HG02981 (cell line): Measurements from ENCODE around the gene METTL21A.
"Not testable (repeated sequence)": the region's sequence is repeated elsewhere in the genome, so short reads cannot be mapped to it uniquely, and the experiment has no call there.

ENCODE experiments used
- ATAC-seq: cut with Tn5 transposase; IDR thresholded peaks from one replicate; pipeline ENCODE4 v1.9.1; 2021; ENCODE audit warnings: mild to moderate bottlenecking, moderate library complexity; ENCODE audit not compliant: unreplicated experiment

The METTL21A gene

DNA sequence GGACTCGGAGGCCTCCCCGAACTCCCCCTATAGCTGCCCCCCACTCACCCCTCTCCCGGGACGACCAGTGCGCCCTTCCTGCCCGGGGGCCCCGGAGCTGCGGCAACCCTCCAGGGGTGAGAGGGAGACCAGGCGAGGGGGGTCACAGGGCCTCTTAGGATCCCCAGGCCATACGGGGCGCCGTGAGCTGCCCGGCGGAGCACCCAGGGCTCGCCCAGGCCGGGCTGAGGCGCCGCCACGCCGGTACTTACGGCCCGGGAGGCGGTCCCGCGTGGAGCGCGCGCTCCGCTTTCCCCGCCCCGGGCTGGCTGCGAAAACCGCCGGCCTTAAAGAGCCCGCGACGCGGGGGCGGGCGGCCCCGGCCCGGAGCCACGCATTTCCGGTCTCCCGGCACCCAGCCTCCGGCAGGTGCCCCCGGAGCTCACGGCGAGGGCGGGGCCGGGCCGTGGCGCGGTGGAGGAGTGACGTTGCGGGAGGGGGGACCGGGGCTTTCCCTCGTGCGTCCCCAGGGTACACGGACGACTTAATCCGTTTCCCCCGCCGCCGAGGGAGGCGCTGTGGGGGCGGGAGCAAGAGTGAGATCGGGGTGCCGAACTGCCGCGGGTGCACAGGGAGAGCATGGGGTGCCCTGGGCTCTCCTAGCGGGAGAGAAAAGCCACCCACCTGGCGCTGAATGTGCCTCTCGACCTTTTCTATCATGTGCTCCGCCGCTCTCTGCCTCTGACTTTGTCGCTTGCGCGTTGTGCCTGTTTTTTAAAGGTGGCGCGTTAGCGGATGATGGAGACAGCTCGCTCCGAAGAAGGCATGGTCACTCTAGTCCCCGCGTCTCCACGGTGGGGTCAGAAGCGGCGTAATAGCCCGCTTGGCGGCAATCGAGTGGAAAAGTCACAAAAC lies at the start of gene METTL21A:
TSS of gene METTL21A (minus strand) at position 381 of the 894 bp plus-strand sequence. CDS start 1,019 bp downstream, outside the sequence.
- ATAC-seq, result peak; percentile 58

DNA sequence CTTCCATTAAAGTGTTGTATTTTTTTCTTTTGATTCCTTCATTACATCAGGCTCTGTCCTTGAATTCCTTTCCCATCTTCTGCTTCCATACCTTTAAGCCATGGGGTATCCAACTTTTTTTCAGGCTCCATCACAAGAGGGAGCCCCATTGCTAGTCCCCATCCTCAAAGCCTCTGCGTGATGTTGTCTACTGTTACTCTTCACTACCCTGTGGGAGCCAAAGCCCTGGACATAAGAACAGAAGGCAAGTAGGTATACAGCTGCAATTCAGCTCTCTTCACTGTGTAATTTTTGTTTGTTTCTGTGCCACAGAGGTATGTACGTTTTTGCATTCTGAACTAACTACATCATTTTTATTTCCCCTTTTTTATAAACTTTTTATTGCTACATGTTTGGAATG lies 49.6 kb upstream of the METTL21A start:
- ATAC-seq, result no peak

DNA sequence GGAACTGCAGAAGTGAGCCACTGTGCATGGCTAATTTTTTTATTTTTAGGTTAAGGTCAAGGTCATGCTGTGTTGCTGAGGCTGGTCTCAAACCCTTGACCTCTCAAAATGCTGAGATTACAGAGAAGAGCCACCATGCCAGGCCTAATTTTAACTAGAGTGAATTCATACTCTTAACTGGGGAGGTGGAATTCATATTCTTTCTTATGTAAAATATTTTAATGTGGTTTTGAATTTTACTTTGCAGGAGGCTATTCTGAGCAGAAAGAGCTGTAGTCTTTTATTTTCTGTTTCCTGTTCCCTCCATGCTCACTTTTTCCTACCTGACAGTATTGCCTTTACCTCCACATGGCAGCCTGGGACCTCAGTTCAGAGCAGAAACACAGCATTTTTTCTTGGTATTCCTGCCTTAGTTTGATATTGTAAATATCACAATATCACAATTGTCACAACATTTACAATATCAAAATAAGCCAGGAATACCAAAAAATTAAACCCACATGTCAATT lies 49.1 kb upstream of the METTL21A start:
- ATAC-seq, result no peak

DNA sequence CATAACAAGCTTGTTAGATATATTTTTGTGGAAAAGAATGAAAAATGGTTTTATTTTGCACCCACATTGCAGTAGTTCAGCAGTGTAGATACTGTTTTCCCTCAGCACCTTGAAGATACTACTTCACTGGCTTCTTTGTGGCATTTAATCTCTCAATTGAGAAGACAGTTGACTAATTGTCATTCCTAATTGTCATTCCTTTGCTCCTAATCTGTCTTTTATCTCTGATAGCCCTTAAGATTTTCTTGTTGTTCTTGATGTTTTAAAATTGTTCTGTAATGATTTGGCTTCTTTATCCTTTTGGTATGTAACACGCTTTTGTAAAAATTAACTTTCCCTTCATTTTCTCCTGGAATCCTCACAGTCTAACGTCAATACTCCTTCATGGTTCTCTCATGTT lies 48.2 kb upstream of the METTL21A start:
- no peak for ATAC-seq

DNA sequence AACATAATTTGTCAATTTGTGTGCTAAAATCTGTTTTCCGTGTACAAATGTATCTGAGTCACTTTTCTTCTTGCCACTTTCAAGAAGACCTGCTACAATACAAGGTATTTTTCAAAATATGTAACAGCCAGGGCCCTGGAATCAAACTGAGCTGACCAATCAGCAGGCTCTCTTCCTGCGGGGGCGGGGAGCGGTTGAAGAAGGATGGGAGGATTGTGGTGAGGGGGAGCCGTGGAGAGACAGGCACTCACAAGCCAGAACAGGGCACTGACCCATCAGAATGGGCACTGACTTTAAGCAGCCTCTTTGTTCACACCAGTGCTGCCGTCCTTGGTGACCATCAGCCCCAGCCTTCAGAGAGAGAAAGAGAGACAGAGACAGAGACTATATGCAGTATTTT lies 45.7 kb upstream of the METTL21A start:
- ATAC-seq, result no peak

DNA sequence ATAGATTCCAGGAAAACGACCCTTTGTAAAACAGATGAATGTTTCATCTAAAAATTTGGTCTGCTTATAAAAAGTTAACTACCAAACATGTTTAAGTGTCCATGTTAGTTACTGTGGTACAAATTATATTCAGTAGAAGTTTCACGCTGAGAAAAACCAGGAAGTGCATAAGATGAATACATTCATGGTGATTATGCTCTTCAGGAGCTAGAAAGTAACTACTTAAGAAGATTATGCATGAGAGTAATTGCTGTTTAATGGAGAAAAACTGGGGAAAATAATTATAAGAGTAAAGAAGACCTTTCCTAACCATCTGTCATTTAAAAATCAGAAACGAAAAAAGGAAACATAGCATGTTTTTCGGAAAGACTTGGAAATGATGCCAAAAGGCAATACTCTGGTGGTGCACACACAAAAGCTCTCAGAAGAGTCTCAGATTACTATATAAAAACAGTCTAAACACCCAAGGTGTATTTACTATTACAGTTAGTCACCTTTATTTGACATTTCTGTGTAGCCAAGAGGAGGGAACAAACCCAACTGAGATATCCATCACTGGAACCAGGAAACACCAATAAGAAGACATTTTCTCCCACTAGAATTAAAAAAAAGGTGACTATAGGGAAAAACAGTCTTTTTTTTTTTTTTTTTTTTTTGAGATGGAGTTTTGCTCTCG lies 38.8 kb upstream of the METTL21A start:
- no peak for ATAC-seq

DNA sequence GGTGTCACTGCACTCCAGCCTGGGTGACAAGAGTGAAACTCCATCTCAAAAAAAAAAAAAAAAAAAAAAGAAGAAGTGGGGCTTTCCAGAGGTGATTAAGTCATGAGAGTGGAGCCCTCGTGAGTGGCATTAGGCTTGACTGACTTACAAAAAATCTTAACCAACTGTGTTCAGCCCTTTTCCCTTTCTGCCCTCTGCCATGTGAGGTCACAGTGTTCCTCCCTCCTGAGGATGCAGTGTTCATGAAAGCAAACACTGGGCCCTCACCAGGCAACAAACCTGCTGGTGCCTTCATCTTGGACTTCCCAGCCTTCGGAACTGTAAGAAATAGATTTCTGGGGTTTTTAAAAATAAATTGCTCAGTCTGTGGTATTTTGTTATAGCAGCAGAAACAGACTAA lies 37.0 kb upstream of the METTL21A start:
- ATAC-seq, result peak; percentile 94

DNA sequence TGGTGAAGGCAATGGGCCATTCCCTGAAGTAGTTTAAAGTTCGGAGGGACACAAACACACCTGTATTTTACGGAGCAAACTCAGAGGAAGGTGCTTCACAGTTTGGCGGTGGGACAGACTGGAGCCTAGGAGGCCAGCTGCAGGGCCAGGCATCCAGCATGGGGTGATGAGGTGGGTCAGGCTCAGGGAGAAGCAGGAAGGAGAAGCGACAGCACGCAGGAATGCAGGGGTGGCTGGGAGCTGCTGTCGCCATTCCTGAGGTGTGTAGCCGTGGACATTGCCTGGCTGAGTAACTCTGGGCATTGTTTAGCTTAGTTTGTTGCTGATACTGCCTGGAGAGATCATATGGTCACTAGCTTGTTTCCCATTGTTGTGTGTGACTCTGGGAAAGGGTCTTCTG lies 35.8 kb upstream of the METTL21A start:
- no peak for ATAC-seq

DNA sequence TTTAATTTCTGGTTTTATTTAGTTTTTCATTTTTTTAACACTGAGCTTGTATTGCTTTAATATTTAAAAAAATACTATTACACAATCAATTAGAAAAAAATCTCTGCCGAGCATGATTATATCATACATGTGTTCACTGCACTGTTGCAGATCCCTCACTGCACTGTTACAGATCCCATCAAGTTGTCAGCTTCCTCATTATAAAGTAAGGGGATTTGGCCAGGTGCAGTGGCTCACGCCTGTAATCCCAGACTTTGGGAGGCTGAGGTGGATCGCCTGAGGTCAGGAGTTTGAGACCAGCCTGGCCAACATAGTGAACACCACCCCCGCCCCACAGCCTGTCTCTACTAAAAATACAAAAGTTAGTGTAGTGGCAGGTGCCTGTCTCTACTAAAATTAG lies 33.0 kb upstream of the METTL21A start:
- ATAC-seq, result no peak

DNA sequence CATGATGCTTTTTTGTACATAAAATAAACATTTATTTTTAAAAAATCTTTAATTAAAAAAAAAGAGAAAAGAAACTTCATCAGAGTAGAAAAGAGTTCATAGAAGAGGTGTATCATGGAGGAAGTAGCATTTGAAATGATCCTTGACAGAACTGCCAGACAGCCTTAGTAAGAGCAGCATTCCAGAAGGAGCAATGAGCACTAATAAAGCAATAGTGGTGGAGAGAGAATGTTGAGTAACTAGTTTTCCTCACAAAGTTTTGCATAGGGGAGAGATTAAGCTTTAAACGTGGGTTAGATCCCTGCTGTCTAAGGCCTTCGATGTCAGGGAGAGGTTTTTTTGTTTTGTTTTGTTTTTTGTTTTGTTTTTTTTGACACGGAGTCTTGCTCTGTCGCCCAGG lies 29.8 kb upstream of the METTL21A start:
- no peak for ATAC-seq

DNA sequence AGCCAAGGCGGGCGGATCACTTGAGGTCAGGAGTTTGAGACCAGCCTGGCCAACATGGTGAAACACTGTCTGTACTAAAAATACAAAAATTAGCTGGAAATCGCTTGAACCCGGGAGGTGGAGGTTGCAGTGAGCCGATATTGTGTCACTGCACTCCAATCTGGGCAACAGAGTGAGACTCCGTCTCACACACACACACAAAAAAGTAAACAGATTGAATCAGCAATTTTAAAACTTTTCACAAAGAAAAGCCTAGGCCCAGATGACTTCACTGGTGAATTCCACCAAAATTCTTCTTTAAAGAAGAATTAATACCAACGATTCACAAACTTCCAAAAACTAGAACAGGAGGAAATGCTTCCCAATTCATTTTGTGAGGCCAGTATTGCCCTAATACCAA lies 21.4 kb upstream of the METTL21A start:
- ATAC-seq, result not testable (repeated sequence)

DNA sequence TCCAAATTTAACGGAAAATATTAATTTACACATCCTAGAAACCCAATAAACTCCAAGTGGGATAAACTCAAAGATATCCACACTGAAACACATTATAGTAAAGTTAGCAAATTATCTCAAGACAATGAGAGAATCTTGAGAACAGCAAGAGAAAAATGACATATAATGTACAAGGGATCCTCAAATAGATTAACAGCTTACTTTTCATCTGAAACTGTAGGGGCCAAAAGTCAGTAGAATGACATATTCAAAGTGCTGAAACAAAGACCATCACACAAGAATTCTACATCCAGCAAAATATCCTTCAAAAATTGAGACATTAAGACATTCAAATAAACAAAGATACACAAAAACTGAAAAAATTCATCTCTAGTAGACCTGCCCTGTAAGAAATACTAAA lies 18.7 kb upstream of the METTL21A start:
- no peak for ATAC-seq

DNA sequence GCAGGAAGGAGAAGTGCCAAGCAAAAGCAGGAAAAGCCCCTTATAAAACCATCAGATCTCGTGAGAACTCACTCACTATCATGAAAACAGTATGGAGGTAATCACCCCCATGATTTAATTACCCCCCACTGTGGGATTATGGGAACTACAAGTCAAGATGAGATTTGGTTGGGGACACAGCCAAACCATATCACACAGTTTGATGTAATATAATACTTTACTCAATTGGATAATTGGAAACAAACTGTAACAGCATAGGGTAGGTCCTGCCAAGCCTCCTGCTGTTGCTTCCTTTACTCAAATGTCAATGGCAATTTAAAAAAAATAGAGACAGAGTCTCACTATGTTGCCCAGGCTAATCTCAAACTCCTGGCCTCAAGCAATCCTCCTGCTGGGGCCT lies 15.5 kb upstream of the METTL21A start:
- ATAC-seq, result no peak

DNA sequence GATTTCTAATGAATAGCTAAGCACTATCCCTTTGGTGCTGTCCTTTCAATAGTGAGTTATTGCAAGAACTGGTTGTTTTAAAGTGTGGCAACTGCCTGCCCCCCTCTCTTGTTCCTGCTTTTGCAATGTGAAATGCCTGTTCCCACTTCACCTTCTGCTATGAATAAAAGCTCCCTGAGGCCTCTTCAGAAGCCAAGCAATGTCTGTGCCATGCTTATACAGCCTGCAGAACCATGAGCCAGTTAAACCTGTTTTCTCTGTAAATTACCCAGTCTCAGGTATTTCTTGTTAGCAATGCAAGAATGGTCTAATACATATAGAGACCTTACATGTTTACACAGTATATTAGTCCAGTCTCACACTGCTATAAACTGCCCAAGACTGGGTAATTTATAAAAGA lies 15.0 kb upstream of the METTL21A start:
- ATAC-seq, result no peak

DNA sequence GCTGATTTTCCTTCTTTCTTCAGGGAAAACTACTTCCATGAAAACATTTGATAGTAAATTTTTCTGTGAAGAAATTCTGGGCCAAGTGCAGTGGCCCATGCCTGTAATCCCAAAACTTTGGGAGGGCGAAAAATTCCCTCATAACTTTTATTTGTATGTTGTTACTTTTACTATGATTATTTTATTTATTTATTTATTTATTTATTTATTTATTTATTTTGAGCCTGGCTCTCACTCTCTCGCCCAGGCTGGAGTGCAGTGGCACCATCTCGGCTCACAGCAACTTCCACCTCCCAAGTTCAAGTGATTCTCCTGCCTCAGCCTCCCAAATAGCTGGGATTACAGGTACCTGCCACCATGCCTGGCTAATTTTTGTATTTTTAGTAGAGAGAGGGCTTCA lies 14.1 kb upstream of the METTL21A start:
- ATAC-seq, result not testable (repeated sequence)

DNA sequence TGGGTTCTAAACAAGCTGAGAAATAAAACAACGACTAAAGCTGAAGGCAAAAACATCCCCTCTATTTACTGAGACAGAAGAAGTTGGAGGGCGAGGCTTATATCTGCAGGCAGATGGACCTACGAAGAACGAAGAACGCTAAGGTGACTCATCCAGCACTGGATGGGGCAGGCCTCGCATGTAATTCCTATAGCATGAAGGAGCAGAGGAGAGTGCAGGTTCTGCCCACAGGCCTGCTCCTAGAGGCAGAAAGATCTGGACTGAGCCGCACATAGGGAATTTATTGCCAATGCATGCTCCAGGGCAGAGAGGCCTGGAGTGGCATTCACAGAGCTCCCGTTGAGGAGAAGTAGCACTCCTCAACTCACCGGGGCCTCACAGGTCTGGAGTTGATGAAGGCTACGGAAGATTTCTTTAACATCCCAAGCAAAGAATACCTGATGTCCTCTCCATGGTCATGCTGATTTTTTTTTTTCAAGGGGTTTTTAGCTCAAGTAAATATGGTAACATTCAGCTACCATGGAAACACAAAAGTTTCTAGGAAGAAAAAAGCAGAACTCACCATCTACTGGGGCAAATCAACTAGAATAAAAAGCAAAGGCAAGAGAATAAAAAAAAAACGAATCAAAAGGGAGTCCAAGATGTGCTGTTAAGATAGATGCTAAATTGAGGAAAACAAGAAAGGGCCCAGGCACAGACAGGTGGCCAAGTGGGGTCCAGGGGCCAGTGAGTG lies 10.4 kb upstream of the METTL21A start:
- ATAC-seq, result no peak

DNA sequence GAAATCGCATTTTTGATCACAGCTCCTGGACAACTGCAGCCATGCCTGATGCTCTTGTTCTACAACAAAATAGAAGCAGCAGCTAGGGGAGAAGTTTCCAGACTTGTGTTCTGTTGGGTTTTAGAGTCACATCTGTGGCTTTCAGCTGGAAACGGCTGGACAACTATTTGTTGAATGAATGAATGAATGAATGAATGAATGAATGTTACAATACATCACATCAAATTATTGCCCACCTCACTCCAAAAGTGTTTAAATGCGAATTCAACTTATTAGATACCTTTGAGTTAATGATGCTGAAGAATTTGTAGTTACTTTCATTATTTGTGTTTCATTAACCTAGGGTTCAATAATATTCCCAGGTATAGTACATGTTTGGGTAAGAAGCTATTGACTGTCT lies 8.5 kb upstream of the METTL21A start:
- ATAC-seq, result no peak

DNA sequence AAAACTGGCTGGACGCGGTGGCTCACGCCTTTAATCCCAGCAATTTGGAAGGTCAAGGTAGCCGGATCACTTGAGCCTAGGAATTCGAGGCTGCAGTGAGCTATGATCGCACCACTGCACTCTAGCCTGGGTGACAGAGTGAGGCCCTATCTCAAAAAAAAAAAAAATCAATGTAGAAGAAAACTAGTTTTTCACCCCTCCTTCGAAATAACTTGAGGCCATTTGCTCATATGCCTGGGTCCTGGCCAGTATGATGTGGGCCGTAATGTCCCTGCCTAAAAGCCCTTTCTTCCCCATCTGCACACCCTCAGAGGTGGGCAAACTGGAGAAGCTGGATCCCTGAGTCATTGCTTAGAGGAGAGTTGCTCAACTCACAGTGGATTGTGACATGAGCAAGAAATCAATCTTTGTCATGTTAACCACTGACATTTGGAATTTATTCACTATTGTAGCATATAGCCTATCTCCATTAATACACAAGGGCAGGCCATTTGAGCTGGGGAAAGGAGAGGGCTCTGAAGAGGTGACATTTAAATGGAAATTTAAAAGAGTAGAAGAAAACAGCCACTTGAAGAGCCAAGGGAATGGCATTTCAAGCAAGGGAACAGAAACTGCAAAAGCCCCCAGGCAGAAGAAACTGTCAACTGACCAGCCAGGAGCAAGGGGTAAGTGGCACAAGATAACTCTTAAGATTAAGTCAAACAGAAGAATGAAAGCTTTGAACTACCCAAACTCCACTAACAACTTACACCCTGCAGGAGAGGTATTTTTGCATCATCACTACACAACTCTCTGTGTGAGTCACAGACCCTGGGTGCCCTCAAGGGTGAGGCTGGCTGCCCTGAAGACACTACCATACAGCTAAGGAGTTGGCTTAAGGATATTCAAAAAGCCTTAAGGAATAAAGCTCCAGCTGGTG lies 7.6 kb upstream of the METTL21A start:
- no peak for ATAC-seq

DNA sequence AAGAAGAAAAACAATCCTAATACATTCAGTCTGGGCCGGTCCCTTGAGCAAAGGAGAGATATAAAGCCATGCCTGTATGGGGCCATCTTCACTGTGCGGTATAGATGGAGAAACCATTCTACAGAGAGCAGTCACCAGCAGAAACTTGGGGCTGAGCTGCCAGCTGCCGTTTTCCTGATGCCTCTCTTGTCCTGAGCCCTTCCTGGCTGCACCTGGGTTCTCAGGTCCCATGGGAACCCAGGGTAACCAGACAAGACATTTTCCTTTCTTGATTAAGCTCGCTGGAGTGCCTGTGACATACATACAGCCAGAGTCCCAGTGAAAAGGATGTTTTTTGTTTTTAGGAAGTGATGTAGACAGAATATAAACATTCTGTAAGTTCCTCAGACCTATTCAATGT lies 5.3 kb upstream of the METTL21A start:
- no peak for ATAC-seq

DNA sequence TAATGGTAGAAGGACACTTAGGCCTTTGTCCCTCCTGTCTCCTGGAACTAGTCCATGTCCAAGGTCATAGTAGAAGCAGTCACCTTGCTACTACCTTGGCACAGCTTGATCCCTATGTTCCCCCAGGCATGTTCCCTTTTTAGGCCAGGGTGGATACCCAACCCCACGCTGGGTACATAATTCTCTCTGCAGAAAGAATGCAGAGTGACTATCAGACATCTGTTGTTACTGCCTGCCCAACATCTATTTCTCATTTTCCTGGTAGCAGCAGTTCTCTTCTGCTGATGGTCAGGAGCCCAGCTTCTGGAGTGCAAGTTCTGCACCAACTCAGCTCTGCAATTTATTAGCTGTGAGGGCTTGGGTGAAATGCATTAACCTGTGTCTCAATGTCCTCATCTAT lies 4.4 kb upstream of the METTL21A start:
- ATAC-seq, result no peak
